ENCODE results near the gene TINCR. TPM values are rescaled to one million over a fixed set of nuclear protein-coding genes. Genes with fewer than 3 reads are reported as not detected.

The TINCR gene
- polyA plus RNA-seq, 1 of the 3 experiments (the other 2 are of a cell fraction), result 0.02 TPM

GRCh38 chr19:5557691-5558090, 10.1 kb downstream of the TINCR start:
- no peak overlapping the region for H3K4me3 ChIP-seq (ENCODE audit: low read depth in 2 of 2, low read length in 1 of 2)
- ChIA-PET POLR2A (no interaction called here), CTCF (interaction anchor here (1.1 to 3.5 kb wide), 2 partner anchors 10 to 413 kb away, joined by 3 to 18 read pairs; no protein-coding TSS in a partner anchor)
- no peak overlapping the region for H3K27ac ChIP-seq (ENCODE audit: low read depth in 2 of 2, low read length in 1 of 2)
- no peaks in the 10 kb centered on the region for H3F3A ChIP-seq (replicated peaks; ENCODE audit: insufficient read depth)
- H3K9ac ChIP-seq, result no peak overlapping the region
- no peaks in the 10 kb centered on the region for H4K20me1 ChIP-seq (ENCODE audit: insufficient read depth)
- no peaks in the 10 kb centered on the region for H3K9me2 ChIP-seq
- DNase-seq, result no peak
- H3K9me3 ChIP-seq, result no peaks in the 10 kb centered on the region
- peaks cover 0 to 7% of the 10 kb centered on the region in 2 experiments; a peak in 1 of 4 replicates for H3K4me1 ChIP-seq (ENCODE audit: control insufficient read depth in 1 of 2, insufficient read depth in 2 of 2, low read depth in 1 of 2, low read length in 1 of 2)
- no peaks in the 10 kb centered on the region for H3K27me3 ChIP-seq (ENCODE audit: insufficient read depth)
- no peak for TF ChIP-seq SMC3 (IDR thresholded peaks at IDR 0.05; ENCODE audit: low read depth, low read length)
- no peak for TF ChIP-seq EZH2phosphoT487 (IDR thresholded peaks at IDR 0.05; ENCODE audit: borderline replicate concordance, low read depth)
- TF ChIP-seq FOSL2 (IDR thresholded peaks at IDR 0.05; ENCODE audit: borderline replicate concordance, low read depth), result no peak
- TF ChIP-seq REST (IDR thresholded peaks at IDR 0.05; ENCODE audit: low read depth, low read length), result no peak
- TF ChIP-seq EP300 (IDR thresholded peaks at IDR 0.05; ENCODE audit: borderline replicate concordance in 1 of 2, low read depth in 1 of 2, low read length in 1 of 2), result no peak
- no peak for TF ChIP-seq JUND (IDR thresholded peaks at IDR 0.05)
- no peak for TF ChIP-seq ELF1 (IDR thresholded peaks at IDR 0.05)
- TF ChIP-seq YY1 (IDR thresholded peaks at IDR 0.05; ENCODE audit: low read depth), result no peak
- no peak for TF ChIP-seq PBX3 (IDR thresholded peaks at IDR 0.05)
- TF ChIP-seq RXRA (IDR thresholded peaks at IDR 0.05; ENCODE audit: borderline replicate concordance, low read depth), result no peak
- TF ChIP-seq GATA2 (CRISPR knock-in tag; IDR thresholded peaks at IDR 0.05), result no peak
- no peak overlapping the region for H3K4me2 ChIP-seq
- H2AFZ ChIP-seq (ENCODE audit: low read depth), result no peak overlapping the region
- no peaks in the 10 kb centered on the region for H3K36me3 ChIP-seq (replicated peaks in 1 of 2; ENCODE audit: control insufficient read depth in 1 of 2, insufficient read depth in 2 of 2, low read length in 1 of 2)
- H3K79me2 ChIP-seq (ENCODE audit: insufficient read depth), result no peaks in the 10 kb centered on the region
- WGBS (ENCODE audit: low lambda C conversion rate), result 84% methylated on average over 8 of the region's 13 CpGs

- Histone ChIP-seq H4K20me1 (ENCODE audit: insufficient read depth) (no peaks in the 10 kb centered on the region), H3K9me2 (no peaks in the 10 kb centered on the region), H3K27me3 (ENCODE audit: insufficient read depth) (no peaks in the 10 kb centered on the region), H3F3A (replicated peaks; ENCODE audit: insufficient read depth) (no peaks in the 10 kb centered on the region), H3K36me3 (replicated peaks in 1 of 2; ENCODE audit: control insufficient read depth in 1 of 2, insufficient read depth in 2 of 2, low read length in 1 of 2) (no peaks in the 10 kb centered on the region), H3K4me1 (ENCODE audit: control insufficient read depth in 1 of 2, insufficient read depth in 2 of 2, low read depth in 1 of 2, low read length in 1 of 2) (peaks cover 0 to 7% of the 10 kb centered on the region in 2 experiments; a peak in 1 of 4 replicates), H2AFZ (ENCODE audit: low read depth) (no peak overlapping the region), H3K9ac (no peak overlapping the region), H3K9me3 (no peaks in the 10 kb centered on the region), H3K79me2 (ENCODE audit: insufficient read depth) (no peaks in the 10 kb centered on the region), H3K27ac (ENCODE audit: low read depth in 2 of 2, low read length in 1 of 2) (no peak overlapping the region), H3K4me3 (ENCODE audit: low read depth in 2 of 2, low read length in 1 of 2) (no peak overlapping the region), H3K4me2 (no peak overlapping the region)
- TF ChIP-seq RAD21 (IDR thresholded peaks at IDR 0.05; ENCODE audit: low read length) (no peak), GABPA (IDR thresholded peaks at IDR 0.05; ENCODE audit: low read depth) (no peak), RXRA (IDR thresholded peaks at IDR 0.05; ENCODE audit: borderline replicate concordance, low read depth) (no peak), ZBTB33 (IDR thresholded peaks at IDR 0.05; ENCODE audit: borderline replicate concordance, low read depth) (no peak), MAX (IDR thresholded peaks at IDR 0.05; ENCODE audit: low read depth) (no peak)
- 77% methylated on average over 5 of the region's 5 CpGs for WGBS (ENCODE audit: low lambda C conversion rate)
- no peak for DNase-seq
- ChIA-PET CTCF (interaction anchor here (0.7 to 1.6 kb wide), 2 partner anchors 437 to 506 kb away, joined by 3 to 4 read pairs; no protein-coding TSS in a partner anchor), POLR2A (no interaction called here)
Observed at GRCh38 chr19:5554828-5555227, 12.9 kb downstream of the TINCR start.
